ENCODE measurements around the gene TMEM128.
"Not testable (repeated sequence)": the region's sequence is repeated elsewhere in the genome, so short reads cannot be mapped to it uniquely, and the experiment has no call there.

TMEM128 gene

GRCh38 chr4:4257705-4258104, 9.7 kb upstream of the TMEM128 start:
- in situ Hi-C loops (cut with MboI; ENCODE audit: low sequenced_read_pairs): not testable (repeated sequence)

GRCh38 chr4:4256799-4257198, 8.8 kb upstream of the TMEM128 start:
- in situ Hi-C loops (cut with MboI; ENCODE audit: low sequenced_read_pairs): no loop called here

GRCh38 chr4:4254666-4255065, 6.6 kb upstream of the TMEM128 start:
- in situ Hi-C loops (cut with MboI; ENCODE audit: low sequenced_read_pairs): no loop called here

GRCh38 chr4:4254199-4254598, 6.2 kb upstream of the TMEM128 start:
- in situ Hi-C loops (cut with MboI; ENCODE audit: low sequenced_read_pairs): no loop called here

- in situ Hi-C loops (cut with MboI; ENCODE audit: low sequenced_read_pairs): no loop called here
These were observed 1.8 kb upstream of the TMEM128 start for GRCh38 chr4:4249866-4250265.

GRCh38 chr4:4249342-4249741, 1.3 kb upstream of the TMEM128 start:
- in situ Hi-C loops (cut with MboI; ENCODE audit: low sequenced_read_pairs): not testable (repeated sequence)

GRCh38 chr4:4248885-4249203, 821 bp upstream of the TMEM128 start:
- in situ Hi-C loops (cut with MboI; ENCODE audit: low sequenced_read_pairs): no loop called here

GRCh38 chr4:4247696-4248028, 361 bp downstream of the TMEM128 start:
- in situ Hi-C loops (cut with MboI; ENCODE audit: low sequenced_read_pairs): no loop called here

GRCh38 chr4:4245172-4245571, 2.9 kb downstream of the TMEM128 start:
- in situ Hi-C loops (cut with MboI; ENCODE audit: low sequenced_read_pairs): no loop called here

GRCh38 chr4:4239551-4239950, 8.5 kb downstream of the TMEM128 start:
- in situ Hi-C loops (cut with MboI; ENCODE audit: low sequenced_read_pairs): not testable (repeated sequence)

GRCh38 chr4:4233610-4234009, 14.4 kb downstream of the TMEM128 start:
- in situ Hi-C loops (cut with MboI; ENCODE audit: low sequenced_read_pairs): no loop called here

- in situ Hi-C loops (cut with MboI; ENCODE audit: low sequenced_read_pairs): no loop called here
These were observed 19.7 kb downstream of the TMEM128 start for GRCh38 chr4:4228356-4228668.

- in situ Hi-C loops (cut with MboI; ENCODE audit: low sequenced_read_pairs): no loop called here
These were observed 20.3 kb downstream of the TMEM128 start for GRCh38 chr4:4227510-4228355.

- in situ Hi-C loops (cut with MboI; ENCODE audit: low sequenced_read_pairs): no loop called here
These were observed 21.2 kb downstream of the TMEM128 start, which contains the start of gene OTOP1 for GRCh38 chr4:4226606-4227438. Gene OTOP1, minus strand, starts transcription at chr4:4226929. Its CDS starts 65 bp downstream, at chr4:4226864.

GRCh38 chr4:4225915-4226605, 22.0 kb downstream of the TMEM128 start:
- in situ Hi-C loops (cut with MboI; ENCODE audit: low sequenced_read_pairs): no loop called here

- in situ Hi-C loops (cut with MboI; ENCODE audit: low sequenced_read_pairs): no loop called here
These were observed 30.9 kb downstream of the TMEM128 start for GRCh38 chr4:4217113-4217512.

GRCh38 chr4:4216648-4217047, 31.4 kb downstream of the TMEM128 start:
- in situ Hi-C loops (cut with MboI; ENCODE audit: low sequenced_read_pairs): no loop called here

- in situ Hi-C loops (cut with MboI; ENCODE audit: low sequenced_read_pairs): not testable (repeated sequence)
These were observed 34.3 kb downstream of the TMEM128 start for GRCh38 chr4:4213674-4214073.

- in situ Hi-C loops (cut with MboI; ENCODE audit: low sequenced_read_pairs): no loop called here
These were observed 41.8 kb downstream of the TMEM128 start for GRCh38 chr4:4206204-4206603.

- in situ Hi-C loops (cut with MboI; ENCODE audit: low sequenced_read_pairs): no loop called here
These were observed 43.6 kb downstream of the TMEM128 start for GRCh38 chr4:4204401-4204745.

- in situ Hi-C loops (cut with MboI; ENCODE audit: low sequenced_read_pairs): no loop called here
These were observed 44.2 kb downstream of the TMEM128 start for GRCh38 chr4:4203688-4204400.
